HG02970 (cell line): ENCODE data around the gene UTS2R.
"Not testable (repeated sequence)": the region's sequence is repeated elsewhere in the genome, so short reads cannot be mapped to it uniquely, and the experiment has no call there.

Source experiments
- ATAC-seq: cut with Tn5 transposase; IDR thresholded peaks from one replicate; pipeline ENCODE4 v1.9.1; 2021; ENCODE audit warnings: mild to moderate bottlenecking, moderate library complexity, moderate number of reproducible peaks; ENCODE audit not compliant: unreplicated experiment, low FRiP score

UTS2R gene

DNA sequence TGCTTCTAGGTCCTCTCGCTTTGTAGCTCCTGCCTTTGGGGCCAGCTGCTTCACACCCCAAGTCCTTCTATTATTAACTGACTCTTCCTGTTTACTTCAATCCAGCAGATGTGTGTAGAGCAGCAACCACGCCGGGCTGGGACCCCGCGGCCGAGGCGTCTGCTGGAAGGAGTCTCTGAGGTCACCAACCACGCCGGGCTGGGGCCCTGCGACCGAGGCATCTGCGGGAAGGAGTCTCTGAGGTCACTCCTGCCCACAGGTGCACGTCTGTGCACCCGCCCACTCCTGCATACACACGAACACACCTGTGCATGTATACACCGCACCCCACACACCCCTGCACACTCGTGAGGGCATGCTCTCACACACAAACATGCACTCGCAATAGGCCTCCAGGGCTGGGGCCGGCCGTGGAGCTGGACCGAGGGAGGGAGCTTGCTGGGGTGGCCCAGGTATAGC, 20.3 kb upstream of the UTS2R start:
- ATAC-seq = no peak

DNA sequence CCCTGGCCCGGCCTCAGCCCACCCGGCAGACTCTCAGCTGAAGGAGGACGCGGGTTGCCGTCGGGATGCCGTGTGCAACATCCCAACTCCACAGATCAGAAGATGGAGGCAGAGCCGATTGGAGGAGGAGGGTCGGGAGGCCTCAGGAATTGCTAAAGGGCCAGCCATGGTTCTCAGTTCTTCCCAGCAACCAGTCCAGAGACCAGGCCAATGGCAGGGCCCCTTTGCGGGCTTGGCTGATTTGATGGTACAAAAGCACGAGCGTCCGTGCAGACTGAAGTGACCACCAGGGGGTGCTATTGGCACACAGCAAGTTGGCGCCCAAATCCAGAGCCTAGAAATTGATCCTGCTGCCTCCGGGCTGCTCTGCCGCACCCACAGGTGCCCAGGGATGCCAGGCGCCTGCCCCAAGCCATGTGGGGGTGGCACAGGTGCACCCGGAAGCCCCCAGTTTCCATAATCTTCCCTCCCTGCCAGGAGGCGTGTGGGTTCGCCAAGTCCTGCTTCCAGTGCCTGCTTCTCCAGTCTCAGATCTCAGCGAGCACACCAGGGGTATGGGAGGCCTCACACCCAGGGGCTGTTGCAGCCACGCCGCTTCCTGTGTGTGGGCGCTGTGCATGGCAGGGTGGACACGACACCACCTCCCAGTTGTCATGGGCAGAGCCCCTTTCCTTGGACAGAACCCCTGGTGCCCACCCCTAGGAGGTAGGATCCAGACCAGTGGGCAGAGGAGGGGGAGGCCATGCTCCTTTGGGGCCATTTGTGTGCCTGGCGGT, 19.7 kb upstream of the UTS2R start:
- no peak for ATAC-seq

DNA sequence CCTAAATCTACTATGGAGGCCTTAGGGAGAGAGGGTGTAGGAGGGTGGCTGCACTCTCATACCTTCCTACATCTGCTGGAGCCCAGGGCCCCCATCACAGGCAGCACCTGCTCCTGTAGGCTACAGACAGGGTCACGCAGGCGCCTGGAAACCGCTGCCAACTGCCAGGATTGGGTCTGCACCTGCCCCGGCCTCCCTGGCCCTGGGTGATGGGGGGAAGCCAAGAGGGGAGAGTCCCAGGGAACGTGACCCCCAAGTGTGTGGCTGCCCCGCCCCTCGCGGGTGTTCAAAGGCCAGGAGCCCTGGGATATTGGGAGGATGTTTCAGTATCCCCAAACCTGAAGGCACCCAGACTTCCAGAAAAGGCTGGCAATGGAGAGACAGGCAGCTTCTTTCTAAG, 18.1 kb upstream of the UTS2R start:
- ATAC-seq = no peak

DNA sequence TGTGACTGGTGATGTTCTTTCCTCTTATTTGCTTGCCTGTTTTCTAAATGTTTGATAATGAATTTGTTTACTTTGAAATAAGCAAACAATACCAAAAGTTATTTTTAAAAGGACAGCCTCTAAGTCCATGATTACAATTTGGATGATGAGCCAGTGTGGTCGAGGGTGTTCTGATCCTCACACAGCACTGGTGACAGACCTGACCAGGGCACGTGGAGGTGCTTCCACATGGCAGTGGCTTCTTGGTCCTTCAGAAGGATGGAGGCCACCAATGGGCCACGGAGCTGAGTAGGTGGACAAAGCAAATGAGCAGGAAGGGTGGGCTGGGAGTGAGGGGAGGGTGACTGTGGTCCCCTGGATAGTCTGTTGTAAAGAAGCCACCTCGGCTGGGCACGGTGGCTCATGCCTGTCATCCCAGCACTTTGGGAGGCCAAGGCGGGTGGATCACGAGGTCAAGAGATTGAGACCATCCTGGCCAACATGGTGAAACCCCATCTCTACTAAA, 16.7 kb upstream of the UTS2R start:
- ATAC-seq = no peak

DNA sequence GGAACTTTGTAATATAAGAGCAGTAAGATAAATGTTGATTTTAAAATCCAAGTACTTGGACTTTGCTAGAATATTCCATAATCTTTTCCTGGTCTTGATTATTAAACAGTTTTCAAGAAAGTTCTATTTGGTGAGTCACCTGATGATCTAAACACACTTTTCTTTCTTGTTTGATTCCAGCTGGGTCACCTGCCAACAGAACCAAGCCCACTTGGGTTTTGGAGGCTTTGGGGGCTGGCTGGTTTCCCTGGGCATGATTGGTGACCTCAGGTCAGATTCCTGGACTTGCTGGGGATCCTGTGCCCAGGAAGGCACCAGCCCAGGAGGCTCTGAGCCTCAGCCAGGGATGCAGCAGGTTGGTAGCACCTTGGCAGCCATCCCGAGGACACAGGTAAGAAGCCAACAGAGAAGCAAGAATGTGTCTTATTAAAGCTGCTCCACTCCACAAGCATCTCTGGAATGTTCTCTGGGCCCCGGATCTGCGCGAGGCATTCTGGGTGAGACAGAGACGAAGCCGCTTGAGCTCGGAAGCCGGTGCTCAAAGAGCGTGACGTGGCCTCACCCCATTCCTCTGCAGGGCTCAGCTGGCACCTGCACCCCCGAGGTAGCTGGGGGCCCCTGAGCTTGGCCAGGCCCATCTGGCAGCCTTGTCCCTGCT, 15.7 kb upstream of the UTS2R start:
- no peak for ATAC-seq

DNA sequence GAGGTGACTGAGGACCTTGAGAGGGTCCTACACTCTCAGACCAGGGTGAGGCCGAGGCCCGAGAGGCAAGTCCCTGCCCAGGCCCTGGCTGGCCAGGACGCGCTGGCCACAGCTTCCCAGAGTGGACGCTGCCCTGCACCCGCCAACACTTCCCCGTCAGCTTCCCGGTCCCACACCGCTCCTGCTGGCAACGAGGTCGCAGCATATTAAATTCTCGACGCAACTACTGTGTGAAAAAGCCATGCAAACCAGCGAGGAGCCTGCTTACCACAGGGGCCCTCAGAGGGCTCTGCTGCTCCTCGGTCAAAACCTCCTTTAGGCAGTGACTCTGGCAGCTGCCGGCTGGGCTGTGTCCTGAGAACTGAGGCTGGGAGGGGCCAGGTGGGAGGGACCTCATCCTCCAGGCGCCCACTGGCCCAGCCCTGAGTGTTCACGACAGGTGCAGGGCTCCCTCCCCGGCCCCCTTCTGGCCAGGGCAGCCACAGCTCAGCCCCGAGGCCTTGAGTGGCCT, 14.7 kb upstream of the UTS2R start:
- no peak for ATAC-seq

DNA sequence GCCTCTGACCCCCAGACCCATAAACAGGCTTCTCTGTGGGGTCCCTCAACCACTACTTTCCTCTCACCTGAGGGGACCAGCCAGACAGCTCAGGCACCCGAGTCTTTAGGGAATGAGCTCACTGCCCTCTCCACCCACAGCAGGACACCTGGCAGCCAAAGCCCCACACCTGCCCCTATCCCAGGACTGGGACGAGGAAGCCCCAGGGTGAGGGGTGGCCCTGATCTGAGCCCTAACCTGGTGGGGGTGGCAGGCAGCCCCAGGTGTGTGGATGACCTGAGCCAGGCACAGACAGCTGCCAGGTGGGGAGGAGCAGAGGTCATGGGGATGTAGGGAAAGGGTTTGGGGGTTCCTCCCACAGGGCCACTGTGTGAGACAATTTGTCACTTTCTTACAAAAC, 14.2 kb upstream of the UTS2R start:
- ATAC-seq = no peak

DNA sequence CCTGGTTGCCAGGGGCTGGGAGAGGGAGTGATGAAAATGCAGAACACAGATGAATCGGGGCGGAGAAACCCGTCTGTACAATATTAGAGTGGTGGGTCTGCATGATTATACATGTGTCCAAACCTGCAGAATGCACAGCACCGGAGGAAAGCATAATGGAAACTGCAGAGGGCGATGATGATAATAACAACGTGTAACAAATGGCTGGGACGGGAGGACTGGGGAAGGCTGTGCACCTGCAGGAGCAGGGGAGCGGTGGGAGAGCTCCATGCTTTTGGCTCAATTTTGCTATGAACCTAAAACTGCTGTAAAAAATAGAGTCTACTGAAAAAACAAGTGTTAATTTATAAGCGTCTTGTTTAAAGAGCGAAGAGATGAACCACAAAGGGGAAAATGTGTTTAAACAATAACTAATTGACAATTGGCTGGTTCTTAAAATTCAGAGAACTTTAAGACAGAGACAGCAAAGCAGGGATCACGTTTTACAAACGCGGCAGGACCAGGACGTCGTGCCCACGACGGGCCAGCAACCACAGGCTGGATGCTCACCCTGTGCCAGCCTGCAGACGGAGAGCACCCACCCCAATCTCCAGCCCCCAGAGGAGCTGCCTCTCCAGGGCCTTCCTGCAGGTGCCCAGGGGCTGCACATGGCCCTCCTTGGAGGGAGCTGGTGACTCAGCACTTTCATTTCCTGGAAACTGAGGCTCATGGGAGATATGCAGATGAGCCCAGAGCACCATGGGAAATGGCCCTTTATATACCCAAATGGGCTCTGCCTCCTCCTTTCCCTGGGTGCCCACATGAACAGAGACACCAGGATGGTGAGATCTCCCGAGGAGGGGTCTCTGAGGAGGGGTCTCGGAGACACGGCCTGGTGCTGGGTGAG, 12.9 kb upstream of the UTS2R start, which contains the start of gene TEX19:
TSS of gene TEX19 (plus strand) at position 783 of the 886 bp plus-strand sequence. CDS start 2,904 bp downstream, outside the sequence.
- no peak for ATAC-seq

DNA sequence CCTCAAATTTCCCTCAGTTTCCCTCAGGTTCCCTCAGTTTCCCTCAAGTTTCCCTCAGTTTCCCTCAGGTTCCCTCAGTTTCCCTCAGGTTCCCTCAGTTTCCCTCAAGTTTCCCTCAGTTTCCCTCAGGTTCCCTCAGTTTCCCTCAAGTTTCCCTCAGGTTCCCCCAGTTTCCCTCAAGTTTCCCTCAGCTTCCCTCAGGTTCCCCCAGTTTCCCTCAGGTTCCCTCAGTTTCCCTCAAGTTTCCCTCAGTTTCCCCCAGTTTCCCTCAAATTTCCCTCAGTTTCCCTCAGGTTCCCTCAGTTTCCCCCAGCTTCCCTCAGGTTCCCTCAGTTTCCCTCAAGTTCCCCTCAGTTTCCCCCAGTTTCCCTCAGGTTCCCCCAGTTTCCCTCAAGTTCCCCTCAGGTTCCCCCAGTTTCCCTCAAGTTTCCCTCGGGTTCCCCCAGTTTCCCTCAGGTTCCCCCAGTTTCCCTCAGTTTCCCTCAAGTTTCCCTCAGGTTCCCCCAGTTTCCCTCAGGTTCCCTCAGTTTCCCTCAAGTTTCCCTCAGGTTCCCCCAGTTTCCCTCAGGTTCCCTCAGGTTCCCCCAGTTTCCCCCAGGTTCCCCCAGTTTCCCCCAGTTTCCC, 12.0 kb upstream of the UTS2R start:
- not testable (repeated sequence) for ATAC-seq

DNA sequence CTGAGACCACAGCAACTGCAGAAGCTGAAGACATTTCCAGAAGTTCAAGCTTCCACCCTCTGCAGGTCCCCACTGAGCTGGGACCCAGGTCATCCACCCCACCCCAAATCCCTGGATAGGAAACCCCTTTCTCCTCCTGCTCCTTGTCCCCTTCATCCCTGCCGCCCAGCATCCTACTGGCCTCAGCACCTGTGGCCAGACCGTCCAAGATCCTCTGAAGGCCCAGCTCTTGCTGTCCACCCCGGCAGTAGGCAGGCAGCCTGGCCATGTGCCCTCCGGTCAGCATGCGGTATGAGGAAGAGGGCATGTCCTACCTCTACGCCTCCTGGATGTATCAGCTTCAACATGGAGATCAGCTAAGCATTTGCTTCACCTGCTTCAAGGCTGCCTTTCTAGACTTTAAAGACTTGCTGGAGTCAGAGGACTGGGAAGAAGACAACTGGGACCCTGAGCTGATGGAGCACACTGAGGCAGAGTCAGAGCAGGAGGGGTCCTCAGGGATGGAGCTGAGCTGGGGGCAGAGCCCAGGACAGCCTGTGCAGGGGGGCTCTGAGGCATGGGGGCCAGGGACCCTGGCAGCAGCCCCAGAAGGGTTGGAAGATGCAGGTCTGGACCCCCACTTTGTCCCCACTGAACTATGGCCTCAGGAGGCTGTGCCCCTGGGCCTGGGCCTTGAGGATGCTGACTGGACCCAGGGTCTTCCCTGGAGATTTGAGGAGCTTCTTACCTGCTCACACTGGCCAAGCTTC, 9.5 kb upstream of the UTS2R start:
- no peak for ATAC-seq

DNA sequence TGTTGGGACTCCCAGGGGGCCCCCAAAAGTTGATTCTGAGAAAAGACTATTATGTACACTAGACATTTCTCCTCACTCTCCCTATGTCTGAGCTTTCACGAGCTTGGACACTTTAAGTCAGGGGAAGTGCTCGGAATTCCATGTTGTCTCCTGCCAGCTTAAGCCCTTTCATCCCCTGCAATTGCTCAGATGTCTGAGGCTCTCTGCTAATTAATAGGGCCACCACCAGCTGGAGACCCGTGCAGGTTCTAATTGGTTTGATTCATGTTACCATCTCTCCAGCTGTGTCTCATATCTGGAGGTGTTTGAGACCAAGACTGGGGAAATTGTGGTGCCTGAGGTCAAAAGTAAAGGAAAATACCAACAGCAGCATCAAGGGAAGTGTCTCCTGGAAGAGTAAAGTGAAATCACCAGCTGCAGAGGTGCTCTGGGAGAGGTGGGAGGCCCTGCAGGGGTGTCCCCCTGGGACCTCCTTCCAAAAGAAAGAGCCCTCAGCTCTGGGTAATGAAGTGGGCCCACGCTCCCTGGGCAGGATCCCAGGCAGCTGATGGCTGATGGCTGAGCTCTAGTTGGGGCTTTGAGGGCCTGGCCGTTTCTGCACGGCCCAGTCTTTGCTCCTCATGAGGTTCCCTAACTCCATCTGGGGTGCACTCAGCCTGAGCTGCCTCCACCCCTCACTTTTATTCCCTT, 5.8 kb upstream of the UTS2R start:
- ATAC-seq = no peak

DNA sequence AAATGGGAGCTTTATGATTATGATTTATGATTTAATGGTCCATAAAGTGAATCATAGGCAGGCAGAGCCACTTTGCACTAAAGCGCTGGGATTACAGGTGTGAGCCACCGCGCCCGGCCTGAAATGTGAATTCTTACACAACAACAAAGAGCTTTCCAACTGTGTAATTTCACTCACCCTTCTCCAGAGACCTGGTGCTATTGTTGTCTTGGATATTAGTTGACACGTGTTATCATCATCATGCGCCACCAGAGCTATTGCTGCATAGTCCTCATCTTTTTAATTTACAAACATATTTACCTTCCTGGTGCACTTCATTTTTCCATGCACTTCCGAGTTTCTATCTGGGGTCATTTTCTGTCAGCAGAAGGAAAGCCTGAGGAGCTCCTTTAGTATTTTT, 4.8 kb upstream of the UTS2R start:
- no peak for ATAC-seq

DNA sequence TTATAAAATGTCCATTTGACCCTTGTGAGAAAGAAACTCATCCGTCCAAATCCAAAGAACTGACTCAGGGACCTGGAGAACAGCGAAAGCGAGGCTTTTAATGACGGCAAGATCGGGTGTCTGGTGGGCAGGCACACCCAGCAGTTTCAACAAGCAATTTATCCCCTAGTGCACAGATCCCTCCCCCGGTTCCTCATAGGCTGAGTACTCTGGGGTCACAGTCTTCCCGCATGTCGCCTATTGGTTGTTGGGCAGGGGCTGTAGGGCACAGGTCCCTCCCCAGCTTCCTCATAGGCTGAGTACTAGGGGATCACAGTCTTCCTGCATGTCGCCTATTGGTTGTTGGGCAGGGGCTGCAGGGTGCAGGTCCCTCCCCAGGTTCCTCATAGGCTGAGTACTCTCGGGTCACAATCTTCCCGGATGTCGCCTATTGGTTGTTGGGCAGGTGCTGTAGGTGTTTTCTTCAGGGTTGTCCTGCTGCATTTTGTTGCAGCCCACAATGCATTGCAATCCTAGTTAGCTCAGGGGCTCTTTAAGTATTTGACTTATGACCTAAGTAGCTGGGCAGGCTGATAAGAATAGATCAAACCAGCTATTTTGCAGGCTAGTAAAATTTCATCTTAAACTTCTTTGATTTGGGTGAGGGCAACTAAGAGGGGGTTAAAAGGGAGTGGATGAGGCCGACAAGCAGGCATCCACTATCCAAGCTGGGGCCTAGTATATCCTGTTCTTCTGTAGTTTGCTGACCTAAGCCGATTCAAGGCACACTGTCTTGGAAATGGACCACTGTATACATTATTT, 3.6 kb upstream of the UTS2R start:
- no peak for ATAC-seq

DNA sequence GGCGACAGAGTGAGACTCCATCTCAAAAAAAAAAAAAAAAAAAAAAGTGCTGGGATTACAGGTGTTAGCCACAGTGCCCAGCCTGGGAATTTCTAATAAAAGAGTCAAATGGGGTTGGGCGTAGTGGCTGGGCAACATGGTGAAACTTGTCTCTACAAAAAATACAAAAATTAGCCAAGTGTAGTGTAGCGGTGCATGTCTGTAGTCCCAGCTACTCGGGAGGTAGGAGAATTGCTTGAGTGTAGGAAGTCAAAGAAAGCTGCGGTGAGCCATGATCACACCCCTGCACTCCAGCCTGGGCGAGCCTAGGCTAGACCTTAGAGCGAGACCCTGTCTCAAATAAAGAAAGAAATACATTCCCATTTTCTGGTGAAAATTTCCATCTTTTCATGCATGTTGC, 2.4 kb upstream of the UTS2R start:
- ATAC-seq = no peak

DNA sequence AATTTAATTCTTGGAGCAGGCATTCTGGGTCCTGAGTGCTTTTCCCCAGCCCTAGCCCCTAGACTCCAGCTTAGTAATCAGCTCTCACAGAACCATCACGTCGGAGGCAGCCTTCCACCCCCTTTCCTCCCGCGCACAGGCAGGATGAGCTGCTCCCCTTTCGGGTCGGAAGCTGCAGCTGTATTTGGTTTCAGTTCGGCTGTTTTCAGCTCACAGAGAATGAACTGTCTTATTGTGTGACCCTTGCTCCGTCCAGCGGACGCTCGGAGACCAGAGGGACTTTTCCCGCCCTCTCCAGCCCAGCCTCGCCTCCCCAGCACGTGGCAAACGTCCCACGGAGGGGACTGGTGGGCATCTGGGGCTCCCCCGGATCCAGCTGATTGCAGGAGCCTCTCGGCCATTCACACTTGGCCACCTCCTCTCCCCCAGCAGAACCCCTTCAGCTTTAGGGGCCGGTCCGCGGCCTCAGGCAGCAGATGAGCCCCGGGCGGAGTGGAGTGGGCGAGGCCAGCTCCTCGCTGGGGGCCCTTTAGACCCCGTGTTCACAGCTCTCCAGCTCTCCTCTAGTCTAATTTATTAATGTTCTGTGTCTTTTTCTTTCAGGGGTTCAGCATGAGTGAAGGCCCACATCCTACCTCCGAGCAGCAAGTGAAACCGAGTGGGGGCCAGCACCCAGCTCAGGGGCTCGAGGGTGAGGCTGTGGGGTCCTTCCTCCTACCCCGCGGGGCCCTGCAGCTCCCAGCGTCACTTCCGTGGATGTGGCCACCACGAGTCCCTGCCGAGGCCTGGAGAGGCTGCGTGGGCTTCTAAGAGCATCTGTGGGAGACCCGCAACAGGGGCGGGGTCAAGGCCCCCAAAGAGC, 863 bp upstream of the UTS2R start:
- ATAC-seq = no peak

DNA sequence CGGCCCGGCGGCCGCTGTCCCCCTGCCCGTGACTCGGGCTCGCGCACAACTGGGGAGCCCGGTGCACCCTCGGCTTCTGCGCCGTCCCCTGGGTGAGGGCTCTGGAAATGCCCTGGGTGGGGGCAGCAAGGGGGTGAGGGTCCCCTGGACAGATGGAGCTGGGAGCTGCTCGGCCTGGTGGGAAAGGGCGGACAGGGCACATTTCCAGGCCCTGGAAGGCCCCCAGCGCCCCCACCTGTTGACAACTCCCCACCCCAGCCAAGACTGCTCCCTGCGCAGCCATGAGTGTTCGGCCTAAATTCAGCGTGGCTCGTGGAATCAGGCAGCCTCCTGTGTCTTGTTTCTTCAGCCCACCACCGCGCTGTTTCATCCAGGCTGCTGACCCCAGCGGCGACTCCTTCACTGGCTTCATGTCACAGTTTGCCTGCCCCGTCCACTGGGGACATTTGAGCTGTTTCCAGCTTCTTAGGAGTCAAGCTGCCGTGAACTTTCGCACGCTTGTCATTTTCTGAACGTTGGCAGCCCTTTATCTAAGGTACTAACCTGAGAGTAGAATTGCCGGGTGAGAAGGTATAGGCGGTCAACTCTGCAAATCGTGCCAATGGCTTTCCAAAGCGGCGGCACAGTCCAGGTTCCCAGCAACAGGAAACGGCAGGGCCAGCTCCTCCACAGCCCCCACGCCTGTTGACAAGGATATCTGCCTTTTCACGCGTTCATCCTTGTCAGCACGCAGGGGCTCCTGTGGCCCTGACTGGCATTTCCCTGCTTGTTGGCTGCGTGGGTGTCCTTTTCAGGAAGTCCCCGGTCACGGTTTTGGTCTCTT, 895 bp downstream of the UTS2R start:
- ATAC-seq = no peak
